Ureter (tissue), 1 donor: Measurements from ENCODE around the gene ZCCHC12. TPM values are rescaled to one million over a fixed set of nuclear protein-coding genes. Genes with fewer than 3 reads are reported as not detected.

Experiments used
- DNase-seq: peaks from one replicate; pipeline ENCODE4 v3.0.0-alpha.2; 2020; ENCODE audit warnings: low spot score
- total RNA-seq: library from RNA; stranded (reverse); gene quantifications from one replicate; pipeline ENCODE4 v1.2.4, GENCODE V29; 2023
- donor health status: DM: yes; HTN: yes; CAD: no.

The ZCCHC12 gene
- total RNA-seq, 1 donor from 2014 or later = not detected

DNA sequence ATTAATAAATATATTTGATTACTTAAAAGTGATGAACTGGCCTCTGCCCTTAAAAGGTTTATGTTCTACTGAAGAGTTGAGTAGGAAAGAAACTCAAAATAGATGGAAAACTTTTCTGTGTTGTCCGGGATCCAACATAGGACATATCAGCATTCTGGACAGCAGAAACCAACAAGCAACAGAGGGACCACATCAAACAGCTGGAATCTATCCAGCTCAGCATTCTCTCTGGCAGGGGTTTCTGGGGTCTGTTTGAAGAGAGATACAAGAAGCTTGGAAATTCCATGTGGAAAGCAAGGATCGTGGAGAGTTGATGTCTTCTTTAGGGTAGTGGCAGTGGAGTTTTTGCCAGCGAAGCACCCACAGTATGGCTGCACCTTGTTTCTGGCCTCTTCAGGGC is 43.6 kb downstream of the ZCCHC12 start:
- DNase-seq = no peak

DNA sequence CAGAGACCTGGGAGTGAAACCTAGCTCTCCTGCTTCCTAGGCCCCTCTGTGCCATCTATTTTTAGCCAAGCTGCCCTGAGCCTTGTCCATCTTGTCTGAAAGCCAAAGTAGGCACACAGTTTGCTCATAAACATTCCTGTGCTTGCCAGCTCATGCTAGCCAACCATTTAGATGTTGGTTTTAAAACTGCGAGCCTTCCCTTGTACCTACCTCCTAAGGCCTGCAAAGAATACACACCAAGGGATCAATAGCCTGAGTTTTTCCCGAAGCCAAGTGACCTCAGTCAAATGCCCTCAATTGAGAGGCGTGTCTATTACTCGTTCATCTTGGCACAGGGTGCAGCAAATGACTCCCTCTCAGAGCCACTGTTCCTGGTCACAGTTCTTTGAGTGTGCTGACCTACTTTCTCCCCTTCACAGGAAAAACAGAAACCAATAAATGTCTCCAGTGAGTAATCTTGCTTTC is 48.5 kb downstream of the ZCCHC12 start:
- no peak for DNase-seq

Other genes starting within 250 kb of the ZCCHC12 start
- 56.0 TPM for gene IL13RA1, start 96.2 kb upstream of the ZCCHC12 start, total RNA-seq
- 6.9 TPM for gene LONRF3, start 150.8 kb downstream of the ZCCHC12 start, total RNA-seq
- gene CT47C1, start 249.2 kb downstream of the ZCCHC12 start, total RNA-seq = not detected